IMR-90 (cell line): Measurements from ENCODE around the gene PHC3. TPM values are rescaled to one million over a fixed set of nuclear protein-coding genes. Genes with fewer than 3 reads are reported as not detected.

ENCODE experiments used
- ATAC-seq: fragments of 200-7000 bp; cut with Tn5 transposase; 2 replicates; pipeline ENCODE4 v1.9.1; 2020; ENCODE audit warnings: low read depth, mild to moderate bottlenecking, moderate library complexity
- BruUV-seq: library from RNA; stranded (reverse); fragments of 400-500 nt; replicated peaks from 2 replicates; lab custom pipeline; 2021; lab: Mats Ljungman, UMichigan
- CTCF ChIA-PET: fragments of 300-600 bp; formaldehyde crosslinking; extraction: SDS; loops from one replicate; lab custom pipeline; 2021; ENCODE audit warnings: antibody characterized with exemption; lab: Yijun Ruan, JAX
- POLR2A ChIA-PET: fragments of 300-600 bp; sonication (Branson Sonifier 250); formaldehyde crosslinking; loops from one replicate; lab custom pipeline; 2022; ENCODE audit warnings: antibody characterized with exemption; ENCODE audit not compliant: unreplicated experiment; lab: Charles Lee
- DNase-seq: peaks from one replicate; pipeline ENCODE4 v3.0.0; 2013
- H2AFZ ChIP-seq: replicated peaks from 2 replicates; pipeline ENCODE3; 2013; ENCODE audit warnings: low read length, mild to moderate bottlenecking; ENCODE audit not compliant: poor library complexity
- H2AK5ac ChIP-seq: 2 replicates; pipeline ENCODE4 v1.6.1; 2013; ENCODE audit warnings: low read depth, low read length, inconsistent platforms
- H2AK9ac ChIP-seq: replicated peaks from 2 replicates; pipeline ENCODE3; 2013; ENCODE audit warnings: mild to moderate bottlenecking, low read depth, low read length, moderate library complexity; ENCODE audit not compliant: poor library complexity
- H2BK120ac ChIP-seq: 2 replicates; pipeline ENCODE4 v1.6.1; 2013; ENCODE audit warnings: low read depth, low read length, inconsistent platforms
- H2BK15ac ChIP-seq: 3 replicates; pipeline ENCODE4 v1.6.1; 2013; ENCODE audit warnings: low read depth, low read length, inconsistent platforms
- H2BK20ac ChIP-seq: 2 replicates; pipeline ENCODE4 v1.6.1; 2013; ENCODE audit warnings: low read depth, mild to moderate bottlenecking, inconsistent platforms, low read length, moderate library complexity
- H2BK5ac ChIP-seq: 2 replicates; pipeline ENCODE4 v1.6.1; 2013; ENCODE audit warnings: mild to moderate bottlenecking, low read depth, low read length, inconsistent platforms; ENCODE audit not compliant: poor library complexity, severe bottlenecking
- H3K14ac ChIP-seq: replicated peaks from 2 replicates; pipeline ENCODE4 v1.6.1; 2013; ENCODE audit warnings: low read depth, low read length, inconsistent platforms
- H3K18ac ChIP-seq: 2 replicates; pipeline ENCODE4 v1.6.1; 2013; ENCODE audit warnings: low read depth, low read length, control low read depth
- H3K23ac ChIP-seq: 2 replicates; pipeline ENCODE4 v1.6.1; 2013; ENCODE audit warnings: low read depth, low read length, inconsistent platforms
- H3K27ac ChIP-seq: 2 replicates; pipeline ENCODE4 v1.5.1; 2013; ENCODE audit warnings: mild to moderate bottlenecking, control low read depth, low read length; ENCODE audit not compliant: insufficient read depth
- H3K27me3 ChIP-seq: 2 replicates; pipeline ENCODE4 v1.6.1; 2013; ENCODE audit warnings: low read length; ENCODE audit not compliant: control insufficient read depth, insufficient read depth
- H3K36me3 ChIP-seq: 2 replicates; pipeline ENCODE4 v1.6.1; 2013; ENCODE audit warnings: low read length, mixed read lengths; ENCODE audit not compliant: control insufficient read depth, insufficient read depth
- H3K4ac ChIP-seq: 2 replicates; pipeline ENCODE4 v1.6.1; 2013; ENCODE audit warnings: low read depth, low read length, inconsistent platforms
- H3K4me1 ChIP-seq: 2 replicates; pipeline ENCODE4 v1.6.1; 2013; ENCODE audit warnings: low read length, mixed read lengths; ENCODE audit not compliant: control insufficient read depth, insufficient read depth
- H3K4me2 ChIP-seq: 2 replicates; pipeline ENCODE4 v1.6.1; 2013; ENCODE audit warnings: low read depth, mild to moderate bottlenecking, control low read depth, low read length, moderate library complexity
- H3K4me3 ChIP-seq: 2 replicates; pipeline ENCODE4 v1.5.1; 2013; ENCODE audit warnings: low read depth, mild to moderate bottlenecking, control low read depth, low read length, moderate library complexity; ENCODE audit not compliant: insufficient read depth
- H3K56ac ChIP-seq: 2 replicates; pipeline ENCODE4 v1.6.1; 2013; ENCODE audit warnings: low read length, inconsistent platforms; ENCODE audit not compliant: insufficient read depth; ENCODE audit errors: extremely low read depth
- H3K79me1 ChIP-seq, 2 experiments: 2 replicates each; pipeline ENCODE4 v1.6.1; 2013; ENCODE audit warnings: low read length in 2 of 2, inconsistent platforms in 1 of 2, low read depth in 1 of 2
- H3K9ac ChIP-seq: 2 replicates; pipeline ENCODE4 v1.6.1; 2013; ENCODE audit warnings: low read depth, low read length, control low read depth
- H3K9me1 ChIP-seq: 2 replicates; pipeline ENCODE4 v1.6.1; 2013; ENCODE audit warnings: low read length, inconsistent platforms; ENCODE audit not compliant: insufficient read depth
- H3K9me3 ChIP-seq: 2 replicates; pipeline ENCODE4 v1.6.1; 2013; ENCODE audit warnings: low read length; ENCODE audit not compliant: control insufficient read depth, insufficient read depth
- H4K20me1 ChIP-seq: 2 replicates; pipeline ENCODE4 v1.6.1; 2013; ENCODE audit warnings: low read length, inconsistent platforms; ENCODE audit not compliant: insufficient read depth
- H4K5ac ChIP-seq: 2 replicates; pipeline ENCODE4 v1.6.1; 2013; ENCODE audit warnings: mild to moderate bottlenecking, low read depth, low read length, control low read depth
- H4K8ac ChIP-seq, 2 experiments: 2 replicates each; pipeline ENCODE4 v1.6.1; 2013; ENCODE audit warnings: low read depth in 2 of 2, low read length in 2 of 2, control low read depth in 1 of 2, inconsistent platforms in 1 of 2
- H4K91ac ChIP-seq: 2 replicates; pipeline ENCODE4 v1.6.1; 2013; ENCODE audit warnings: low read depth, low read length, inconsistent platforms; ENCODE audit not compliant: insufficient read depth
- CEBPB ChIP-seq: IDR thresholded peaks from 2 replicates; pipeline ENCODE4 v1.6.1; 2012; ENCODE audit warnings: low read depth, low read length, improper control_type of control experiment
- CTCF ChIP-seq: conservative IDR thresholded peaks from 2 replicates; pipeline ENCODE4 v1.5.1; 2012; ENCODE audit warnings: mild to moderate bottlenecking, low read depth, low read length, improper control_type of control experiment
- FOS ChIP-seq: fragments of 150-350 bp; IDR thresholded peaks from 2 replicates; pipeline ENCODE4 v1.6.1; 2016; ENCODE audit warnings: low read depth, low read length
- MAFK ChIP-seq: IDR thresholded peaks from 2 replicates; pipeline ENCODE4 v1.6.1; 2012; ENCODE audit warnings: low read depth, low read length, improper control_type of control experiment
- MXI1 ChIP-seq: IDR thresholded peaks from 2 replicates; pipeline ENCODE4 v1.6.1; 2012; ENCODE audit warnings: low read depth, mild to moderate bottlenecking, low read length, moderate library complexity, borderline replicate concordance
- NFE2L2 ChIP-seq: fragments of 150-350 bp; IDR thresholded peaks from 2 replicates; pipeline ENCODE4 v1.6.1; 2016; ENCODE audit warnings: low read depth, mild to moderate bottlenecking, low read length
- POLR2A ChIP-seq: IDR thresholded peaks from 2 replicates; pipeline ENCODE4 v1.6.1; 2012; ENCODE audit warnings: mild to moderate bottlenecking, low read depth, low read length
- USF2 ChIP-seq: fragments of 150-350 bp; IDR thresholded peaks from 2 replicates; pipeline ENCODE4 v1.6.1; 2017; ENCODE audit warnings: mild to moderate bottlenecking, antibody characterized with exemption, low read length, low read depth
- WGBS, 2 experiments: methylation state at CpG; one replicate each; pipeline versions ENCODE4 v1.1.5 to v1.1.7; 2013; ENCODE audit warnings: missing lambda C conversion rate in 2 of 2; ENCODE audit not compliant: insufficient read length in 1 of 2; ENCODE audit errors: extremely low coverage in 2 of 2; 5-methylcytosine and 5-hydroxymethylcytosine counted together
- dilution Hi-C: fragments of 300-500 bp; cut with HindIII; formaldehyde crosslinking; loops from one replicate; pipeline ENCODE4 v1.14.3; 2018; ENCODE audit warnings: low sequenced_read_pairs; ENCODE audit not compliant: unreplicated experiment
- in situ Hi-C: fragments of 300-500 bp; cut with MboI; formaldehyde crosslinking; loops from 3 replicates; pipeline ENCODE4 v1.14.3; 2019; ENCODE audit warnings: low sequenced_read_pairs, inconsistent platforms, mixed read lengths
- intact Hi-C: fragments of 100-400 bp; cut with micrococcal nuclease; formaldehyde crosslinking; loops from 2 replicates; pipeline ENCODE4 v1.10.0; 2022
- polyA plus RNA-seq, 3 experiments: library from polyadenylated mRNA; depleted of rRNA; stranded (reverse); fragments of >200 nt; gene quantifications; 2 replicates each; pipeline ENCODE4 v1.2.3, GENCODE V29; 2012; ENCODE audit warnings: low replicate concordance in 1 of 3
- total RNA-seq: library from RNA; depleted of rRNA; stranded (reverse); fragments of >200 nt; gene quantifications from 2 replicates; pipeline ENCODE4 v1.2.3, GENCODE V29; 2012

Gene PHC3
- total and polyA plus RNA-seq, 2 of the 4 experiments (the other 2 are of a cell fraction): 18.3 to 26.3 TPM

- peak overlapping the region; percentile 74 to 98 for H4K8ac ChIP-seq
- H3K36me3 ChIP-seq: peaks cover 19% of the 10 kb centered on the region
- peak overlapping the region; percentile 99 for H3K27ac ChIP-seq
- H4K20me1 ChIP-seq: peaks cover 12% of the 10 kb centered on the region; the same call in 1 of the 2 replicates
- H3K4me2 ChIP-seq: peak overlapping the region; percentile 95
- H3K4me1 ChIP-seq: peaks cover 2% of the 10 kb centered on the region; the same call in 1 of the 2 replicates
- peak overlapping the region; percentile 9; the same call in 1 of the 3 replicates for H2BK15ac ChIP-seq
- peak overlapping the region; percentile 93 for H3K14ac ChIP-seq
- dilution Hi-C loops: no loop called here
- peak overlapping the region; percentile 99 for H3K9ac ChIP-seq
- peak overlapping the region; percentile 94 for H2BK5ac ChIP-seq
- TF ChIP-seq MAFK (no peak), FOS (no peak), CEBPB (no peak), NFE2L2 (no peak), USF2 (no peak), POLR2A (no peak), CTCF (no peak), MXI1 (no peak)
- H4K91ac ChIP-seq: peak overlapping the region; percentile 94
- POLR2A ChIA-PET: interaction anchor here (0.6 kb wide), 2 partner anchors 109 to 130 kb away, joined by 3 to 13 read pairs; no protein-coding TSS in a partner anchor
- intact Hi-C loops: loop anchor here (2.0 to 10.0 kb wide), 2 partner anchors 95 to 665 kb away; no protein-coding TSS in a partner anchor
- H3K4ac ChIP-seq: peak overlapping the region; percentile 99
- CTCF ChIA-PET: interaction anchor here (0.6 kb wide), 2 partner anchors 114 to 631 kb away, joined by 4 read pairs; no protein-coding TSS in a partner anchor
- H3K9me1 ChIP-seq: peaks cover 2% of the 10 kb centered on the region; the same call in 1 of the 2 replicates
- H3K18ac ChIP-seq: peak overlapping the region; percentile 91
- 0% methylated on average over 1 of the region's 16 CpGs; no CpG with 5 or more reads in 1 of the 2 experiments for WGBS, 2 experiments
- ATAC-seq: peak; percentile 59
- peak overlapping the region; percentile 91 for H4K5ac ChIP-seq
- H3K27me3 ChIP-seq: no peaks in the 10 kb centered on the region
- peak overlapping the region; percentile 98 for H3K23ac ChIP-seq
- peak; percentile 42 for DNase-seq
- TSS peak; percentile 50 for BruUV-seq
- peak overlapping the region; percentile 92 for H2AK5ac ChIP-seq
- 0 out of 2 replicates have a peak overlapping the region, but pooled peaks have one; percentile 43 for H2BK20ac ChIP-seq
- H3K9me3 ChIP-seq: no peaks in the 10 kb centered on the region
- H3K79me1 ChIP-seq: peaks cover 9 to 18% of the 10 kb centered on the region in 2 experiments
- H3K56ac ChIP-seq: peak overlapping the region; percentile 95
- H2AFZ ChIP-seq: peak overlapping the region; percentile 99
- in situ Hi-C loops: loop anchor here (10.0 kb wide), 1 partner anchor 675 kb away; no protein-coding TSS in a partner anchor
- H2BK120ac ChIP-seq: peak overlapping the region; percentile 79; the same call in 1 of the 2 replicates
- H2AK9ac ChIP-seq: peak overlapping the region; percentile 97
- peak overlapping the region; percentile 92 for H3K4me3 ChIP-seq
Observed at GRCh38 chr3:170180079-170180907, 1.2 kb downstream of the PHC3 start.
